Nephron progenitor cell (in vitro differentiated cells): ENCODE results near the gene IGFBP3.

ENCODE experiments used
- DNase-seq: peaks from one replicate; pipeline ENCODE4 v3.0.0; 2021
- H3K27ac Mint-ChIP-seq: 2 replicates; pipeline ENCODE4 v1.8.0; 2021; ENCODE audit warnings: mild to moderate bottlenecking, moderate library complexity, mixed read lengths
- H3K27me3 Mint-ChIP-seq: 2 replicates; pipeline ENCODE4 v1.8.0; 2021; ENCODE audit warnings: mild to moderate bottlenecking, low read depth, mixed read lengths; ENCODE audit not compliant: poor library complexity
- H3K36me3 Mint-ChIP-seq: 2 replicates; pipeline ENCODE4 v1.8.0; 2021; ENCODE audit warnings: low read depth, mixed read lengths
- H3K4me1 Mint-ChIP-seq: 2 replicates; pipeline ENCODE4 v1.8.0; 2021; ENCODE audit warnings: mixed read lengths
- H3K4me3 Mint-ChIP-seq: 2 replicates; pipeline ENCODE4 v1.8.0; 2021; ENCODE audit warnings: mild to moderate bottlenecking, moderate library complexity, mixed read lengths
- H3K9me3 Mint-ChIP-seq: 2 replicates; pipeline ENCODE4 v1.8.0; 2021; ENCODE audit warnings: mild to moderate bottlenecking, moderate library complexity, mixed read lengths
- CTCF ChIP-seq: fragments of 200-600 bp; sonication (generic); IDR thresholded peaks from 2 replicates; pipeline ENCODE4 v1.5.0; 2021; ENCODE audit warnings: antibody characterized with exemption

IGFBP3 gene

DNA sequence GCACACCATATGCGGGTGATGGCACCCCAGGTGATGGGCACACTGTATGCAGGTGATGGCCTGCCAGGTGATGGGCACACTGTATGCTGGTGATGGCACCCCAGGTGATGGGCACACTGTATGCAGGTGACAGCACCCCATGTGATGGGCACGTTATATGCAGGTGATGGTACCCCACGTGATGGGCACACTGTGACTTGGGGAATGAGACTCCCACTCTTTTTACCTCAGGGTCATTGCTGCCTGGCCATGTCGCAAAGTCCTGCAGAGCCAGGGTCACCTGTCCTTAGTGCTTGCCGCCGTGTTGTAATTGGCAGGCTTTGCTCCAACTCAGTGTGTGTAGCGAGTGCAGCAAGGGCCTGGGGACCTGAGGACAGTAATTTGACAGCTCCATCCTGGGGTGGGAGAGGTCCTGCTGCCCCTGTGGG is 40.6 kb downstream of the IGFBP3 start:
- Mint-ChIP-seq H3K27ac (no peak overlapping the region), H3K9me3 (peaks cover 24% of the 10 kb centered on the region), H3K27me3 (peaks cover 27% of the 10 kb centered on the region)

GRCh38 chr7:45878457-45879144 is 42.5 kb downstream of the IGFBP3 start:
- Mint-ChIP-seq H3K4me3 (no peak overlapping the region), H3K36me3 (peaks cover 5% of the 10 kb centered on the region), H3K4me1 (no peaks in the 10 kb centered on the region), H3K27ac (no peak overlapping the region), H3K9me3 (peaks cover 24% of the 10 kb centered on the region), H3K27me3 (peaks cover 10% of the 10 kb centered on the region)
- no peak for DNase-seq
- no peak for TF ChIP-seq CTCF

More for the DNA sequence above, 40.6 kb downstream of the IGFBP3 start:
- Mint-ChIP-seq H3K4me1 (peaks cover 16% of the 10 kb centered on the region), H3K36me3 (peaks cover 5% of the 10 kb centered on the region), H3K4me3 (no peak overlapping the region)
- TF ChIP-seq CTCF = no peak
- no peak for DNase-seq

GRCh38 chr7:45876519-45876918 is 44.6 kb downstream of the IGFBP3 start:
- H3K27me3 Mint-ChIP-seq = peaks cover 7% of the 10 kb centered on the region
- H3K4me3 Mint-ChIP-seq = no peak overlapping the region
- H3K4me1 Mint-ChIP-seq = no peaks in the 10 kb centered on the region
- peaks cover 5% of the 10 kb centered on the region for H3K36me3 Mint-ChIP-seq
- H3K9me3 Mint-ChIP-seq = peaks cover 24% of the 10 kb centered on the region
- no peak for DNase-seq
- no peak overlapping the region for H3K27ac Mint-ChIP-seq
- TF ChIP-seq CTCF = no peak

GRCh38 chr7:45874408-45875131 is 46.5 kb downstream of the IGFBP3 start:
- peaks cover 5% of the 10 kb centered on the region for H3K36me3 Mint-ChIP-seq
- peaks cover 24% of the 10 kb centered on the region for H3K9me3 Mint-ChIP-seq
- no peak overlapping the region for H3K27ac Mint-ChIP-seq
- H3K4me3 Mint-ChIP-seq = no peak overlapping the region
- H3K27me3 Mint-ChIP-seq = peaks cover 7% of the 10 kb centered on the region
- no peak for TF ChIP-seq CTCF
- DNase-seq = no peak
- no peaks in the 10 kb centered on the region for H3K4me1 Mint-ChIP-seq

DNA sequence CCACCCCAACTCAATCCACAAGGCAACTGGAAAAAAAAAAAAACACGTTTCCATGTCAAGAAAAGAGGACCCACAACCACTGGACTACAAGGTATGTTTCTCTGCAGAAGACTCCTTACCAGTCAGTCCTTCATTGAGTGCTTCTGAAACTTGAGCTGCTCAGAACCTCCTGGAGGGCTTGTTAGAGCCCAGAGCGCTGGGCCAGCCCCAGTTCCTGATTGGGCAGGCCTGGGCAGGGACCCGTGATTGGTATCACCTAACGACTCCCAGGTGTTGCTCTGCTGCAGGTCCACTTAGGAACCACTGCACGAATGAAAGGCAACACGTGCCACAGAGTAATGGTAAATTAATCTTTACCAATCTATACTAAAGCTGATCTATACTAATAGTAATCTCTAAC is 47.7 kb downstream of the IGFBP3 start:
- Mint-ChIP-seq H3K4me1 (no peaks in the 10 kb centered on the region), H3K27ac (no peak overlapping the region), H3K36me3 (no peaks in the 10 kb centered on the region), H3K27me3 (peaks cover 12% of the 10 kb centered on the region), H3K9me3 (peaks cover 12% of the 10 kb centered on the region), H3K4me3 (no peak overlapping the region)
- TF ChIP-seq CTCF = no peak
- DNase-seq = no peak

- DNase-seq = no peak
- Mint-ChIP-seq H3K36me3 (no peaks in the 10 kb centered on the region), H3K4me1 (no peaks in the 10 kb centered on the region), H3K27me3 (peaks cover 13% of the 10 kb centered on the region), H3K9me3 (peaks cover 8% of the 10 kb centered on the region), H3K27ac (no peak within 1 kb of the TSS), H3K4me3 (no peak within 1 kb of the TSS)
- no peak for TF ChIP-seq CTCF
These were observed 48.1 kb downstream of the IGFBP3 start, which contains the start of gene CCDC201 for GRCh38 chr7:45873035-45873354. TSS of gene CCDC201 (minus strand) at chr7:45873082. CDS start at chr7:45873007, 75 bp downstream.
